ENCODE results near the gene MESP2. TPM values are rescaled to one million over a fixed set of nuclear protein-coding genes. Genes with fewer than 3 reads are reported as not detected.

The MESP2 gene
- total and polyA plus RNA-seq, 2 experiments from 2014 or later, result not detected

GRCh38 chr15:89790206-89790605 is 14.1 kb downstream of the MESP2 start:
- Histone ChIP-seq H4K20me1 (ENCODE audit: insufficient read depth) (no peaks in the 10 kb centered on the region; the same call in 1 of the 2 replicates), H2AFZ (no peak overlapping the region), H3K27me3 (replicated peaks; ENCODE audit: insufficient read depth) (no peaks in the 10 kb centered on the region), H3K9me2 (ENCODE audit: insufficient read depth) (no peaks in the 10 kb centered on the region), H3K4me1 (ENCODE audit: insufficient read depth) (peaks cover 17% of the 10 kb centered on the region), H3K9me3 (ENCODE audit: low read depth) (no peaks in the 10 kb centered on the region), H3K27ac (no peak overlapping the region), H3K9ac (no peak overlapping the region), H3K4me3 (no peak overlapping the region), H3K79me2 (ENCODE audit: insufficient read depth) (peaks cover 34% of the 10 kb centered on the region), H3K36me3 (ENCODE audit: low read depth) (peaks cover 87% of the 10 kb centered on the region), H3F3A (ENCODE audit: insufficient read depth) (peaks cover 91% of the 10 kb centered on the region), H3K4me2 (ENCODE audit: unreplicated experiment) (no peak overlapping the region)
- WGBS, 2 experiments (ENCODE audit: low coverage in 1 of 2, low lambda C conversion rate in 2 of 2, missing lambda C conversion rate in 2 of 2), result 81 to 88% methylated on average over 10 of the region's 10 CpGs
- TF ChIP-seq EZH2 (IDR thresholded peaks at IDR 0.05; ENCODE audit: insufficient read depth, poor library complexity, severe bottlenecking) (no peak), EZH2phosphoT487 (IDR thresholded peaks at IDR 0.05; ENCODE audit: insufficient read depth, low read depth) (no peak)
- in situ Hi-C loops (cut with MboI), result no loop called here
- DNase-seq, result no peak

GRCh38 chr15:89790661-89791060 is 14.5 kb downstream of the MESP2 start:
- Histone ChIP-seq H3K4me1 (ENCODE audit: insufficient read depth) (peaks cover 15% of the 10 kb centered on the region), H4K20me1 (ENCODE audit: insufficient read depth) (no peaks in the 10 kb centered on the region; the same call in 1 of the 2 replicates), H3K9ac (no peak overlapping the region), H3K9me3 (ENCODE audit: low read depth) (no peaks in the 10 kb centered on the region), H3F3A (ENCODE audit: insufficient read depth) (peaks cover 91% of the 10 kb centered on the region), H2AFZ (no peak overlapping the region), H3K4me3 (no peak overlapping the region), H3K79me2 (ENCODE audit: insufficient read depth) (peaks cover 34% of the 10 kb centered on the region), H3K36me3 (ENCODE audit: low read depth) (peaks cover 87% of the 10 kb centered on the region), H3K9me2 (ENCODE audit: insufficient read depth) (no peaks in the 10 kb centered on the region), H3K27ac (no peak overlapping the region), H3K4me2 (ENCODE audit: unreplicated experiment) (no peak overlapping the region), H3K27me3 (replicated peaks; ENCODE audit: insufficient read depth) (no peaks in the 10 kb centered on the region)
- WGBS, 2 experiments (ENCODE audit: low coverage in 1 of 2, low lambda C conversion rate in 2 of 2, missing lambda C conversion rate in 2 of 2), result 85 to 89% methylated on average over 13 to 16 of the region's 16 CpGs
- in situ Hi-C loops (cut with MboI), result no loop called here
- no peak for DNase-seq
- TF ChIP-seq EZH2 (IDR thresholded peaks at IDR 0.05; ENCODE audit: insufficient read depth, poor library complexity, severe bottlenecking), result no peak
- TF ChIP-seq EZH2phosphoT487 (IDR thresholded peaks at IDR 0.05; ENCODE audit: insufficient read depth, low read depth), result no peak

- 93 to 95% methylated on average over 19 to 22 of the region's 22 CpGs for WGBS, 2 experiments (ENCODE audit: low coverage in 1 of 2, low lambda C conversion rate in 2 of 2, missing lambda C conversion rate in 2 of 2)
- Histone ChIP-seq H3K4me2 (ENCODE audit: unreplicated experiment) (no peak overlapping the region), H3K4me1 (ENCODE audit: insufficient read depth) (0 out of 2 replicates have a peak, but pooled peaks cover 10% of the 10 kb centered on the region), H2AFZ (no peak overlapping the region), H3K9me3 (ENCODE audit: low read depth) (no peaks in the 10 kb centered on the region), H4K20me1 (ENCODE audit: insufficient read depth) (no peaks in the 10 kb centered on the region; the same call in 1 of the 2 replicates), H3K36me3 (ENCODE audit: low read depth) (peaks cover 85% of the 10 kb centered on the region), H3F3A (ENCODE audit: insufficient read depth) (peaks cover 91% of the 10 kb centered on the region), H3K27me3 (replicated peaks; ENCODE audit: insufficient read depth) (no peaks in the 10 kb centered on the region), H3K9ac (no peak overlapping the region), H3K9me2 (ENCODE audit: insufficient read depth) (no peaks in the 10 kb centered on the region), H3K79me2 (ENCODE audit: insufficient read depth) (peaks cover 34% of the 10 kb centered on the region), H3K27ac (no peak overlapping the region), H3K4me3 (no peak overlapping the region)
- no peak for DNase-seq
- in situ Hi-C loops (cut with MboI), result no loop called here
- TF ChIP-seq EZH2 (IDR thresholded peaks at IDR 0.05; ENCODE audit: insufficient read depth, poor library complexity, severe bottlenecking) (no peak), EZH2phosphoT487 (IDR thresholded peaks at IDR 0.05; ENCODE audit: insufficient read depth, low read depth) (no peak)
These were observed 16.1 kb downstream of the MESP2 start for GRCh38 chr15:89792106-89792805.

- Histone ChIP-seq H3K4me1 (ENCODE audit: insufficient read depth) (0 out of 2 replicates have a peak, but pooled peaks cover 10% of the 10 kb centered on the region), H2AFZ (no peak overlapping the region), H3K9ac (peak overlapping the region; percentile 8; the same call in 1 of the 2 replicates), H3K4me2 (ENCODE audit: unreplicated experiment) (peak overlapping the region; percentile 8), H3K79me2 (ENCODE audit: insufficient read depth) (peaks cover 34% of the 10 kb centered on the region), H3K4me3 (no peak overlapping the region), H4K20me1 (ENCODE audit: insufficient read depth) (no peaks in the 10 kb centered on the region; the same call in 1 of the 2 replicates), H3K9me2 (ENCODE audit: insufficient read depth) (no peaks in the 10 kb centered on the region), H3K9me3 (ENCODE audit: low read depth) (no peaks in the 10 kb centered on the region), H3K27me3 (replicated peaks; ENCODE audit: insufficient read depth) (no peaks in the 10 kb centered on the region), H3K27ac (peak overlapping the region; percentile 47), H3K36me3 (ENCODE audit: low read depth) (peaks cover 87% of the 10 kb centered on the region), H3F3A (ENCODE audit: insufficient read depth) (peaks cover 91% of the 10 kb centered on the region)
- DNase-seq, result peak; percentile 65
- in situ Hi-C loops (cut with MboI), result no loop called here
- no peak for TF ChIP-seq EZH2 (IDR thresholded peaks at IDR 0.05; ENCODE audit: insufficient read depth, poor library complexity, severe bottlenecking)
- no peak for TF ChIP-seq EZH2phosphoT487 (IDR thresholded peaks at IDR 0.05; ENCODE audit: insufficient read depth, low read depth)
- 56 to 57% methylated on average over 5 of the region's 5 CpGs for WGBS, 2 experiments (ENCODE audit: low coverage in 1 of 2, low lambda C conversion rate in 2 of 2, missing lambda C conversion rate in 2 of 2)
These were observed 18.6 kb downstream of the MESP2 start for GRCh38 chr15:89794627-89795241.

All from GM23248 (cell line).